K562 (cell line): ENCODE data around the gene ZBTB16. TPM values are rescaled to one million over a fixed set of nuclear protein-coding genes. Genes with fewer than 3 reads are reported as not detected.
A peak's percentile ranks its signal among the peaks of the same experiment; 100 is the strongest.

ENCODE experiments used
- ARHGAP35 ChIP-seq: fragments of 450-650 bp; IDR thresholded peaks from 2 replicates; pipeline ENCODE4 v1.6.1; 2018; ENCODE audit not compliant: partially characterized antibody
- ETS2 ChIP-seq: IDR thresholded peaks from 2 replicates; pipeline ENCODE4 v1.6.1; 2016; ENCODE audit warnings: borderline replicate concordance, missing genetic modification characterization, mild to moderate bottlenecking, moderate library complexity, missing compliant biosample characterization; ENCODE audit not compliant: poor library complexity, severe bottlenecking
- FOS ChIP-seq: IDR thresholded peaks from 3 replicates; pipeline ENCODE4 v1.6.1; 2011; ENCODE audit not compliant: insufficient read length; ENCODE audit errors: extremely low read depth
- HMBOX1 ChIP-seq: sonication (generic); IDR thresholded peaks from 2 replicates; pipeline ENCODE4 v1.6.1; 2016
- IFI16 ChIP-seq: fragments of 250-450 bp; sonication (Bioruptor Pico); IDR thresholded peaks from 2 replicates; pipeline ENCODE4 v2.1.2; 2022; ENCODE audit warnings: mild to moderate bottlenecking, inconsistent platforms
- JUND ChIP-seq, 2 experiments: IDR thresholded peaks; 2 replicates in 1 of 2; 3 replicates in 1 of 2; pipeline ENCODE4 v1.6.1; 2011; ENCODE audit warnings: borderline replicate concordance in 2 of 2, low read depth in 2 of 2, low read length in 2 of 2, improper control_type of control experiment in 1 of 2, missing biosample characterization in 1 of 2, missing genetic modification characterization in 1 of 2, missing genetic modification reagents in 1 of 2
- PRMT5 ChIP-seq: sonication (generic); formaldehyde crosslinking; IDR thresholded peaks from 2 replicates; pipeline ENCODE4 v1.5.0; 2020; ENCODE audit warnings: missing genetic modification reagents
- THRAP3 ChIP-seq: fragments of 450-650 bp; IDR thresholded peaks from 2 replicates; pipeline ENCODE4 v1.6.1; 2016; ENCODE audit warnings: mild to moderate bottlenecking, inconsistent platforms, borderline replicate concordance
- THRB ChIP-seq: fragments of 450-650 bp; formaldehyde crosslinking; conservative IDR thresholded peaks from 2 replicates; pipeline ENCODE4 v1.4.0; 2022; ENCODE audit warnings: mild to moderate bottlenecking, missing genetic modification characterization
- TRIM28 ChIP-seq: fragments of 450-650 bp; IDR thresholded peaks from 2 replicates; pipeline ENCODE4 v1.6.1; 2017
- ZNF263 ChIP-seq: sonication (generic); formaldehyde crosslinking; IDR thresholded peaks from 2 replicates; pipeline ENCODE4 v1.8.0; 2022; ENCODE audit warnings: mild to moderate bottlenecking, missing genetic modification reagents, borderline replicate concordance
- ZNF668 ChIP-seq: fragments of 250-450 bp; sonication (Bioruptor Pico); IDR thresholded peaks from 2 replicates; pipeline ENCODE4 v1.8.0; 2022; ENCODE audit warnings: mild to moderate bottlenecking, inconsistent platforms
- ZNF830 ChIP-seq: fragments of 250-450 bp; sonication (Bioruptor Pico); IDR thresholded peaks from 2 replicates; pipeline ENCODE4 v1.5.0; 2021; ENCODE audit warnings: mild to moderate bottlenecking
- ZSCAN32 ChIP-seq: fragments of 450-650 bp; formaldehyde crosslinking; IDR thresholded peaks from 2 replicates; pipeline ENCODE4 v1.4.0; 2020; ENCODE audit warnings: mild to moderate bottlenecking, moderate library complexity
- polyA plus RNA-seq, 8 experiments: library from polyadenylated mRNA; depleted of rRNA in 4 of 8; stranded (reverse) in 5 of 8; unstranded in 3 of 8; fragments of >200 nt; fragmentation: Nextera tagmentation in 2 of 8; fragmentation: Illumina TruSeq in 1 of 8; extraction: Ambion mirVana in 2 of 8; extraction: Trizol in 1 of 8; gene quantifications; 2 replicates each; pipeline versions ENCODE4 v1.2.1 to v1.2.3, GENCODE V29; 2011 to 2014; ENCODE audit warnings: inconsistent platforms in 1 of 8, missing spikeins in 1 of 8
- total RNA-seq, 7 experiments: library from RNA; depleted of rRNA in 6 of 7; stranded (reverse); fragments of >200 nt in 6 of 7; fragmentation: Illumina TruSeq in 2 of 7; extraction: Trizol in 2 of 7; gene quantifications; 2 replicates each; pipeline versions ENCODE4 v1.2.1 to v1.2.3, GENCODE V29; 2011 to 2021; ENCODE audit warnings: low replicate concordance in 1 of 7
- TF ChIP-seq, protein P1 (sequence below): fragments of 450-650 bp; IDR thresholded peaks from 2 replicates; pipeline ENCODE4 v1.6.1; 2017; ENCODE audit warnings: antibody characterized with exemption, mild to moderate bottlenecking
- TF ChIP-seq, protein P2 (sequence below), 2 experiments: fragments of 450-650 bp in 1 of 2; sonication (generic) in 1 of 2; formaldehyde crosslinking in 1 of 2; IDR thresholded peaks in 1 of 2; conservative IDR thresholded peaks in 1 of 2; 2 replicates each; pipeline versions ENCODE4 v1.6.1 to v1.8.1; 2016 to 2023; ENCODE audit warnings: mild to moderate bottlenecking in 2 of 2, moderate library complexity in 2 of 2, inconsistent platforms in 1 of 2, missing genetic modification reagents in 1 of 2

ZBTB16 gene
- total and polyA plus RNA-seq, 9 of the 15 experiments (the other 6 are each of a cell fraction or from before 2014, with no cell fraction given) = 0.06 to 0.40 (median 0.24) TPM; not detected in 4

DNA sequence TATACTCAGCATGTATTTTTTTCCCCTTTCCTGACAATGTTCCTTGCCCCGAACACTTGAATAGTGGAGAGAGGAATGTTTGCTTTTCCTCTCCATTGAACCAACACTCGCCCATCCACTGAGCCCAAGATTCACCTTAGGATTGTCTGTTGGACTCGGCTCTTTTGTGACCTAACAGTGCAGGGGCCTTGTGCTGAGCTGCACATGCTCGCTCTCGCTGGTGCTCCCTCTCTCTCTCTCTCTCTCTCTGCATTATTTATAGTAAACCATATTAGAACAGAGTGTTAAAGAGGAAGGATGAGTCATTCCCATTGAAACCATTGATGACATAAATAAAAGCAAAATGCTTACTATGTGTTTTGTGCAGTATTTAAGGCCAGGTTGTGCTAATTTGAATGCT lies 20.7 kb downstream of the ZBTB16 start (continued):
- TF ChIP-seq, protein P1, sequence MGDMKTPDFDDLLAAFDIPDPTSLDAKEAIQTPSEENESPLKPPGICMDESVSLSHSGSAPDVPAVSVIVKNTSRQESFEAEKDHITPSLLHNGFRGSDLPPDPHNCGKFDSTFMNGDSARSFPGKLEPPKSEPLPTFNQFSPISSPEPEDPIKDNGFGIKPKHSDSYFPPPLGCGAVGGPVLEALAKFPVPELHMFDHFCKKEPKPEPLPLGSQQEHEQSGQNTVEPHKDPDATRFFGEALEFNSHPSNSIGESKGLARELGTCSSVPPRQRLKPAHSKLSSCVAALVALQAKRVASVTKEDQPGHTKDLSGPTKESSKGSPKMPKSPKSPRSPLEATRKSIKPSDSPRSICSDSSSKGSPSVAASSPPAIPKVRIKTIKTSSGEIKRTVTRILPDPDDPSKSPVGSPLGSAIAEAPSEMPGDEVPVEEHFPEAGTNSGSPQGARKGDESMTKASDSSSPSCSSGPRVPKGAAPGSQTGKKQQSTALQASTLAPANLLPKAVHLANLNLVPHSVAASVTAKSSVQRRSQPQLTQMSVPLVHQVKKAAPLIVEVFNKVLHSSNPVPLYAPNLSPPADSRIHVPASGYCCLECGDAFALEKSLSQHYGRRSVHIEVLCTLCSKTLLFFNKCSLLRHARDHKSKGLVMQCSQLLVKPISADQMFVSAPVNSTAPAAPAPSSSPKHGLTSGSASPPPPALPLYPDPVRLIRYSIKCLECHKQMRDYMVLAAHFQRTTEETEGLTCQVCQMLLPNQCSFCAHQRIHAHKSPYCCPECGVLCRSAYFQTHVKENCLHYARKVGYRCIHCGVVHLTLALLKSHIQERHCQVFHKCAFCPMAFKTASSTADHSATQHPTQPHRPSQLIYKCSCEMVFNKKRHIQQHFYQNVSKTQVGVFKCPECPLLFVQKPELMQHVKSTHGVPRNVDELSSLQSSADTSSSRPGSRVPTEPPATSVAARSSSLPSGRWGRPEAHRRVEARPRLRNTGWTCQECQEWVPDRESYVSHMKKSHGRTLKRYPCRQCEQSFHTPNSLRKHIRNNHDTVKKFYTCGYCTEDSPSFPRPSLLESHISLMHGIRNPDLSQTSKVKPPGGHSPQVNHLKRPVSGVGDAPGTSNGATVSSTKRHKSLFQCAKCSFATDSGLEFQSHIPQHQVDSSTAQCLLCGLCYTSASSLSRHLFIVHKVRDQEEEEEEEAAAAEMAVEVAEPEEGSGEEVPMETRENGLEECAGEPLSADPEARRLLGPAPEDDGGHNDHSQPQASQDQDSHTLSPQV = no peak
- TF ChIP-seq FOS (no peak), ZSCAN32 (no peak), ZNF263 (CRISPR knock-in tag) (peak; percentile 58; the same call in 1 of the 2 replicates), THRB (CRISPR knock-in tag) (no peak), IFI16 (CRISPR knock-in tag) (no peak), ARHGAP35 (no peak), ZNF668 (no peak), ETS2 (tag) (no peak), PRMT5 (CRISPR knock-in tag) (no peak), THRAP3 (no peak), HMBOX1 (no peak), JUND (IDR thresholded peaks at IDR 0.05; ENCODE audit: borderline replicate concordance, low read depth, low read length) (no peak), JUND (tag; IDR thresholded peaks at IDR 0.05; ENCODE audit: borderline replicate concordance, low read depth, low read length) (peak; percentile 57; the same call in 1 of the 3 replicates), ZNF830 (CRISPR knock-in tag) (no peak), TRIM28 (no peak)
- TF ChIP-seq, protein P2, sequence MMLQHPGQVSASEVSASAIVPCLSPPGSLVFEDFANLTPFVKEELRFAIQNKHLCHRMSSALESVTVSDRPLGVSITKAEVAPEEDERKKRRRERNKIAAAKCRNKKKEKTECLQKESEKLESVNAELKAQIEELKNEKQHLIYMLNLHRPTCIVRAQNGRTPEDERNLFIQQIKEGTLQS (IDR thresholded peaks at IDR 0.05) = peak; percentile 62
- TF ChIP-seq, protein P2 (CRISPR knock-in tag; conservative IDR thresholded peaks at IDR 0.05) = no peak
